ENCODE data around the gene CDR2L.
"Not testable (repeated sequence)": the region's sequence is repeated elsewhere in the genome, so short reads cannot be mapped to it uniquely, and the experiment has no call there.

CDR2L gene

GRCh38 chr17:74959826-74960515 lies 27.5 kb upstream of the CDR2L start:
- no peak for DNase-seq

DNA sequence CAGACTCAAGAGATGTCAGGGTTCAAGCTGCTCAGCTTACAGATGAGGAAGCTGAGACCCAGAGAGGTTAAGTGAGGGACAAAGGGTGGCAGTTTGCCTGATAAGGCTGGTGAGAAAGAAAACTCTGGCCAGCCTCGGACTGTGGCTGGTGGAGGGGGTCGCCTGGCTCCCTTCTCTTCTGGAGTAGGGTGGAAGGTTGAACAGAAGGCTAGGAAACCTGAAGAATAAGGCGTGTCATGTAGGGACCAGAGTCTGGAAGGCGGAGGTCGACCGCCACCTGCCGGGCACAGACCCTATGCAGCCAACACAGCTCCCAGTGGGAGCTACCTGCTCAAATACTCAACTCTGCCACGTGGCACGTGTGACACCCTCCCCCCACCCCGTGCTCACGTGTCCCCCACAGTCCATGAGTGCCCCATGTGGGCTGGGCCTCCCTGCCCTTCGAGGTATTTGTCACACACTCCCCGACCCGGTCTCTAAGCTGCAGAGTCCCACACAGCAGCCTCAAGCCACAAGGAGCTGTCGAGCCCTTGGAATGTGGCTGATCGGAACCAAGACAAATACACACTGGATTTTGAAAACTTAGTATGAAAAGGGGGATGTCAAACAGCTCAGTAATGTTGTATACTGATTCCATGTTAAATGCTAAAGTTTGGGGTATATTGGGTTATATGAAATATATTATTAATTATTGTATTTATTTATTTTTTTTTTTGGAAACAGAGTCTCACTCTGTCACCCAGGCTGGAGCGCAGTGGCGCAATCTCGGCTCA lies 26.7 kb upstream of the CDR2L start:
- no peak for DNase-seq

- DNase-seq = peak; percentile 41
Observed at GRCh38 chr17:74961657-74962350, 25.6 kb upstream of the CDR2L start.

DNA sequence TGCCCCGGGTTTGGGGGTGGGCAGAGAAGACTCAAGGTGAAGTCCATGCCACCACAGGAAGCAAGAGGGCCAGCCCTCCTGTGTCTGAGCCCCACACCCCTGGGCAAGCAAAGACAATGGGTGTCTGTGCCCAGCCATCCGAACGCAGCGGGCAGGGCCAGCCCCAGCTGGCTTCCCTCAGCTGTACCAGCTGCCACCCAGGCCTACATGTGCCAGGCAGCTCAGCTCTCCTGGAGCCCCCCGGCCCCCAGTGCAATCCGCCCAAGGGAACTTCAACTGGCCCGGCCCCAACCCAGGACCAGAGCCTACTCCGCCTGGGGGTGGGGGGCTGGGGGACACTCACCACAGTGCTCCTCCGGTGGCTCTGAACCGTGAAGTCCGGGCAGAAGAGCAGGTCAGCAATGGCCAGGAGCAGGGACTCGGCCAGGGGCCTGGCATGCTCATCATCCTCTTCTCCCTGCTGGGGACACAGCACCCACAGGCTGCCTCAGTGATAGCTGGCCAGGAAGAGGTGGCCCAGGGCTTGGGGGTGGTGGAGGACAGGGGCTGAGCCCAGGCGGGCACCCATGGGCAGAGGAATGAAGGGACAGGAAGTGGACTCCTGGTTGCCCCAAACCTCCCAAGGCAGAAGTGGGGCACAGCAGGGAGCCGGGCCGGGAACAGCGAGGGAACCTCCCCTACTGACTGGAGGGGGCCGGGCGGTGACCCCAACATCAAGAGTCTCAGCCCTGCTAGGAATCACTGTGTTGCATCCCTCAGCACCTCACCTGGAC lies 24.6 kb upstream of the CDR2L start:
- no peak for DNase-seq

DNA sequence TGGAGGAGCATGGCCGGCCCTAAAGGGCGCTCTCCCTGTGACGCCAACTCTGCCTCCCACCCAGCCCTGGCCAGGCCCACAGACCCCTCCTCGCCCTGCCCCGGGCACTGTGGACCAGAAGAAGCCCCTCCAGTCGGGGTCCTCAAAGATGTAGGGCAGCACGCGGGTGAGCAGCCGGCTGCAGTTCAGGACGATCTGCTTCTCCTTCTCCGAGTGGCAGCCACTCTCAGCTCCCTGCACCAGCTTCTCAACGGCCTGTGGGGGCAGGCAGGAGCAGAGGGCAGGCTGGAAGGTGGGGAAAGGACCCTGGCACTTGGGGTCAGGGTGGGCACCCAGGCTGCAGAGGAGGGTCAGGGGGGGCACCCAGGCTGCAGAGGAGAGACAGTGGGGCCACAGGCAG lies 23.8 kb upstream of the CDR2L start:
- DNase-seq = no peak

GRCh38 chr17:74964246-74964761 lies 23.1 kb upstream of the CDR2L start:
- DNase-seq = no peak

DNA sequence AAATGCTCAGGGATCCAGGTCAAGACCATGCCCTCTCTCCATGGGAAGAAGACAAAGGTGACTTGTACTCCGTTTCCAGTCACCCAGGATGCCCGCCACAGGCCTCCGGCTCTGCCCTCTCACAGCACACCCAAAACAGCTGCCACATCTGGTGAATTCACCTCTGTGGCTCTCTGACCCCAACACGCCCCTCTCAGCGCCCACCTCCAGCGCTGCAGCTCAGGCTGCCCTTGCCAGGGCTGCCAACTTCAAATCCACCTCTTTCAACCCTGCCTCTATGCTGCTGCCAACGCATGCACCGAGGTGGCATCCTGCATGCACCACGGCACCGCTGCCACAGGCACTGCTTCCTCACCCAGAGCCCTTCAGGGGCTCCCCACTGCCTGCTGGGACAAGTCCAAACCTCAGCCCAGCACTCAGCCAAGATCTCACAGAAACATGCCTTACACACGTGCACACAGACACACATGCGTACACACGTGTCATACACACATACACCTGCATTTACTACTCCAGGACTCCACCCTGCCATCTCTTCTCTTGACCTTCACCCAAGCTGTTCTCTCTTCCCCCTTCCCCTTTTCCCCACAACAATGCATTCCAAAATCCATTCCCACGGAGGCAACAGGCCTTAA lies 22.3 kb upstream of the CDR2L start:
- no peak for DNase-seq

DNA sequence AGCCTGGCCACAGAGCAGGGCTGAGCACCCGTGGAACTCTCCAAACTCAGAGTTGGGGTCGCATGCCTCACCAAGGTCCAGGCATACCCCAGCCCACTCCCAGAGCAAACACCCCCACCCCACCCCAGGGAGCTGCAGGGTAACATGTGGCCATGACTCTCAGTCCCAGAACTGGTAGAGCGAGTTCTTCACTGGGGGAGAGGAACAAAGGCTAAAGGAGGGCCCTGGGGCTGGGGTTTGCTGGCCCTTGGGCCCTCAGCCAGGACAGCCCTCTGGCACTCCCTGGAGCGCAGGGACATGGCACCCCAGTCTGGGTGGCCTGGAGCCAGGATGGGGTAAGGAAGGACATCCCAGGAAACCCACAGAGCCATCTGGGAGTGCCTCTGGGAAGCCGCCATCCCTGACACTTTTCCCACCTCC lies 19.1 kb upstream of the CDR2L start:
- DNase-seq = no peak

GRCh38 chr17:74969501-74969900 lies 17.9 kb upstream of the CDR2L start:
- DNase-seq = not testable (repeated sequence)

GRCh38 chr17:74970395-74970794 lies 17.0 kb upstream of the CDR2L start:
- no peak for DNase-seq

GRCh38 chr17:74971069-74971841 lies 16.2 kb upstream of the CDR2L start:
- DNase-seq = no peak

DNA sequence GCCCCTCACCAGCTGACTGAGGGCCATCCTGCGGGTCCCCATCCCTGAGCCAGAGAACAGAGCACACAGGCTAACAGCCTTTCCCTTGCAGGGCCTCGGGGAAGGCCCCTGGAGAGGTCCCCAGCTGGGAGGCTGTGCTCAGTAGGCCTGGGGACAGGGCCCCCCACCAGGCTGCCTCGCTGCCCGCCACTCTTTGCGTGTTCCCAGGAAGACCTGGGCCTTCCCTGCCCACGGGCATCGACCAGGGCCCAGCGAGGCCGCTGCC lies 15.7 kb upstream of the CDR2L start:
- DNase-seq = no peak

DNA sequence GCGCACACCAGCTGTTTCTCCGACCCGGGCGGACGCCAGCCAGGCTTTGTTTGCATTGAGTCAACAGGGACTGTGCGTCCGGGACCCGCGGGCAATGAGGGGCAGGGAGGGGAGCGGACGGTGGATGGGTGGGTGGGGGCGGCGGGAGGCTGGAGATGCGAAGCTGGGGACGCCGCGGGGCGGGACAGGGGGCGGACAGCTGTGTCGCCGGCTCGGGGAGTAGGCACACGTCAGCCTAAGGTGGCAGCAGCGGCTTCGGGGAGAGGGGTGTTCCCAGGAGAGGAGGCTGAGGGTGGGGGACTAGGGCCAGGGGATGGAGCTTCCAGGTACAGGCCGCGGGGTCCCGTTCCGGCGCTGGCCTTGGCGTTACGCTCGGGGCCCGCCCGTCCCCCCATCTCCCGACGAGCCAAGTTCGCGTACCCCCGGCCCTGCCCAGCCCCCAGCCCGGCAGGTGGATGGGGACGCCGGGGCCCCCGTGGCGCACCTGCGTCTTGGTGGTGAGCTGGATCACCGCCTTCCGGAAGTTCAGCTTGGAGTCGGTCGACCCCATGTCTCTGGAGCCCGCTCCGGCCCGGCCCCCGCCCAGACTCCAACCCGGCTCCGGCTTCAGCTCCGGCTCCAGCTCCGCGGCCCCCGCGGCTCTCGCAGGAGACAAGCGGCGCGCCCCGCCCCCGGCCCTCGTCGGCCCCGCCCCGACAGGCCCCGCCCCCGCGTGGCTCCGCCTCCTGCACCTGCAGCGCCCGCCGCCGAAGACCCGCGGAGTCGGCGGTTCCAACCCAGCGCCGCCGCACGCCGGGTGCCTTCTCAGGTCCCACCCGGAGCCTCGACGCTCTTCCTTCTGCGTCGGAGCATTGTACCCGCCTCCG lies 15.1 kb upstream of the CDR2L start, which contains the start of gene HID1:
Gene HID1 (minus strand): TSS at position 653 of the 866 bp plus-strand sequence. CDS start 103 bp downstream, at position 550.
- peak; percentile 50 for DNase-seq

DNA sequence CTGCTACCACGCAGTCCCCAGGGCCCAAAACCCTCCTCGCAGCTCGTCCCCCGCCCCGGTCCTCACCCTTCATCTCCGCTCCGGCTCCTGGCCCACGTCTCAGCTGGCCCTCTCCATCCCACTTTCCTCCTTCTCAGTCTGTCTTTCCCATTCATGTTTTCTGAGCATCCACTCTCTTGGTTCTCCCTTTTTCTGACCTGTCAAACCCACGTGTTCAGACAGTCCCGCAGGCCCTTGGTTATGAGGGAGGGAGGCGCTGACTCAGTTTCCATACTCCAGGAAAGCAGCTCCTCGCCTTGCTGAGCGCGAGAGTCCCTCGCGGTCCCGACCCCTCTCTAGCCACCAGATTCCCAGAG lies 14.5 kb upstream of the CDR2L start:
- DNase-seq = no peak

- DNase-seq = no peak
Observed at GRCh38 chr17:74975943-74976342, 11.5 kb upstream of the CDR2L start.

- no peak for DNase-seq
Observed at GRCh38 chr17:74977802-74978201, 9.6 kb upstream of the CDR2L start.

GRCh38 chr17:74978240-74978639 lies 9.2 kb upstream of the CDR2L start:
- DNase-seq = no peak

- no peak for DNase-seq
Observed at GRCh38 chr17:74979408-74980146, 7.9 kb upstream of the CDR2L start.

- no peak for DNase-seq
Observed at GRCh38 chr17:74981318-74981978, 6.0 kb upstream of the CDR2L start.

Measured in NCI-H748 treated with DMSO at 0.1 percent for 48 hours (cell line).